Measurements from ENCODE around the gene MLXIP.
A peak's percentile ranks its signal among the peaks of the same experiment; 100 is the strongest.

Gene MLXIP

DNA sequence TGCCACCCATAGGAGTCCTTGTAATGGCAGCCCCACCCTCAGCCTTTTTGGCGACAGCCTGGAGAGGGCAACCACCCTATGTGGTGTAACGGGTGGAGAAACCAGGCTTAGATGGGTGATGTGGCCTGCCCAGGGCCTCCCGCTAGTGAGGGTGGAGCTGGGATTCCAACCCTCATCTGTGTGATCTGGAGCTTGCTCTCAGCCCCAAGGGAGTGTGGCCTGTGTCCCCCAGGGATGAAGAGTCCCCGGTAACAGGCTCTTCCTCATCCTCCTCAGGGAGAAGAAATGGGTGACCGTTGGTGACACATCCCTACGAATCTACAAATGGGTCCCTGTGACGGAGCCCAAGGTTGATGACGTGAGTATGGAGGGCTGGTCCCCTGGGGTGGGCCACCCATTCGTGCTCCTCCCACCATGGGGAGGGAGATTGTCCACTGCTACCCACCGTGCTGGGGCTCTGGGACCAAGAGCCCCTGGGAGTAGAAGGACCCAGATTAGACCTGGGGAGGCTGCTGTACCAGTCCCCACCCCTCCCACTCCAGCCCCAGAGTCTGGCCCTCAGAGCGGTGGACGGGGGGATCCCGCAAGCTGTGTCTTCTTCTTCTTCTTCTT is 48.0 kb upstream of the MLXIP start:
- Histone ChIP-seq H3F3A (ENCODE audit: insufficient read depth, low read length) (no peaks in the 10 kb centered on the region), H3K4me3 (ENCODE audit: low read length) (no peak overlapping the region), H3K36me3 (replicated peaks; ENCODE audit: insufficient read depth, low read length) (no peaks in the 10 kb centered on the region), H3K27ac (ENCODE audit: low read length) (no peak overlapping the region), H3K79me2 (ENCODE audit: low read length) (no peaks in the 10 kb centered on the region), H3K4me2 (ENCODE audit: low read depth, low read length) (no peak overlapping the region), H3K9ac (ENCODE audit: low read length) (no peak overlapping the region), H3K27me3 (replicated peaks; ENCODE audit: insufficient read depth, low read length) (no peaks in the 10 kb centered on the region), H2AFZ (ENCODE audit: low read length) (no peak overlapping the region), H3K4me1 (ENCODE audit: low read length) (no peaks in the 10 kb centered on the region), H3K9me3 (replicated peaks; ENCODE audit: insufficient read depth, low read length) (no peaks in the 10 kb centered on the region), H3K9me2 (replicated peaks; ENCODE audit: insufficient read depth, low read length) (no peaks in the 10 kb centered on the region), H4K20me1 (ENCODE audit: insufficient read depth, low read length) (no peaks in the 10 kb centered on the region)
- no peak for TF ChIP-seq EZH2 (optimal IDR thresholded peaks at IDR 0.05; ENCODE audit: low read depth, low read length)
- no peak for TF ChIP-seq EZH2phosphoT487 (IDR thresholded peaks at IDR 0.05; ENCODE audit: low read length)
- TF ChIP-seq CTCF (IDR thresholded peaks at IDR 0.05; ENCODE audit: low read length), result no peak
- DNase-seq, result no peak

DNA sequence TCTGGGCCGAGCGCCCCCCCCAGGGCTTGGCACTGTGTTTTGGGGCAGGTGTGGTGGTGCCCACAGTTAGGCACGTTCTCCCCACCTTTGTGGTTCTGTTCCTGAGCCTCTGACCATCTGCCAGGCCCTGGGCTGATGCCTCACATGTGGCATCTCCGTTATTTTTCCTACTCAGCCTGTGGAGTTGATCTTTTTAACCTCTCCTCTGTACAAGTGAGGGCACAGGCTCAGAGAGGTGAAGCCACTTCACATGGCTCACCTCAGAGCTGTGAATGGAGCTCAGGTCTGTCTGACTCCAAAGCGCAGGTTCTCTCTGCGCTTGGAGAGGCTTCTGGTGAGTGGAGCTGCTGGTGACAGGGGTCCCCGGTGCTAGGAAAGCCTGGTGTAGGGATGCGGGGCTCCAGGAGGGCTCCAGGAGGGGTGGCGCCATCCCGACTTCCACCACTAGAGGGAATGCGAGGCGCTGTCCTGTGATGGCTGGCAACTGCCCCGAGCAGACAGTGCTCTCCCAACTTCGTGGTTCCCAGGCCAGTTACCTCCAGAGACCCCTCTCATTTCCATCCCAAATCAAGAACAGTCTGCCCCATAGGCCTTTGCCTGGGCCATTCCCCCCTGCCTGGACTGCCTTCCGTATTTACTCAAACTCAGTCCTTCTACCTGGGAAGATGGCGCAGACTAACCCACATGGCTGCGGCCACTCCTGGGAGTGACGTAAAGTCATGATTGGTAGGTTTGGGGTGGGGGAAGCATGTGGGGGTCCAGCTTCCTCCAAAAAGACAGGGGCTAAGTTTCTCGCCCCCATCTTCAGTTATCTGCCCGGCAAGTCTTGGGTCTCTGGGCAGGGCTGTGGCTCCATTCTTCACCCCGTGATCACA is 47.0 kb upstream of the MLXIP start:
- H3K4me1 ChIP-seq (ENCODE audit: low read length), result no peaks in the 10 kb centered on the region
- peak; percentile 12 for DNase-seq
- no peak overlapping the region for H2AFZ ChIP-seq (ENCODE audit: low read length)
- H3K27ac ChIP-seq (ENCODE audit: low read length), result no peak overlapping the region
- H3F3A ChIP-seq (ENCODE audit: insufficient read depth, low read length), result no peaks in the 10 kb centered on the region
- H3K36me3 ChIP-seq (replicated peaks; ENCODE audit: insufficient read depth, low read length), result no peaks in the 10 kb centered on the region
- no peak overlapping the region for H3K4me2 ChIP-seq (ENCODE audit: low read depth, low read length)
- H3K27me3 ChIP-seq (replicated peaks; ENCODE audit: insufficient read depth, low read length), result no peaks in the 10 kb centered on the region
- no peak overlapping the region for H3K9ac ChIP-seq (ENCODE audit: low read length)
- H3K4me3 ChIP-seq (ENCODE audit: low read length), result no peak overlapping the region
- H3K79me2 ChIP-seq (ENCODE audit: low read length), result no peaks in the 10 kb centered on the region
- H3K9me3 ChIP-seq (replicated peaks; ENCODE audit: insufficient read depth, low read length), result no peaks in the 10 kb centered on the region
- TF ChIP-seq EZH2phosphoT487 (IDR thresholded peaks at IDR 0.05; ENCODE audit: low read length), result no peak
- TF ChIP-seq EZH2 (optimal IDR thresholded peaks at IDR 0.05; ENCODE audit: low read depth, low read length), result no peak
- peak; percentile 41 for TF ChIP-seq CTCF (IDR thresholded peaks at IDR 0.05; ENCODE audit: low read length)
- H3K9me2 ChIP-seq (replicated peaks; ENCODE audit: insufficient read depth, low read length), result no peaks in the 10 kb centered on the region
- no peaks in the 10 kb centered on the region for H4K20me1 ChIP-seq (ENCODE audit: insufficient read depth, low read length)

DNA sequence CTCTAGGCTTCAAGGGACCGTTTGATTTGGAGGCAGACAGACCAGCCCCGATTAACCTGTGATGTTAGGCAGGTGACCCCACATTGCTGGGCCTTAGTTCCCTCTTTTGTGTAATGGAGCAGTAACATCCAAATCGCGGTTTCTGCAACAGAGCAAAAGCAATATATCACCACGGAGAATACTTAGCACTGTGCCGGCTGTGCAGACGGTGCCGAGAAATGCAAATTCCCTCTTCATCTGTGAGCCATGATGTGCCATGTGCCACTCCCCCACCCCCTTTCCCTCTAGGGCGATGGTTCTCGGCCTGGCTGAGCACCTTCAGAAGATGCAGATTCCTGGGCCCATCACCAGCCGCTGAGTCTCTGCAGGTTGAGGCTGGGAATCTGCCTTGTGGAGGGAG is 46.0 kb upstream of the MLXIP start:
- no peaks in the 10 kb centered on the region for H3K9me2 ChIP-seq (replicated peaks; ENCODE audit: insufficient read depth, low read length)
- no peaks in the 10 kb centered on the region for H3K79me2 ChIP-seq (ENCODE audit: low read length)
- no peak for DNase-seq
- TF ChIP-seq EZH2 (optimal IDR thresholded peaks at IDR 0.05; ENCODE audit: low read depth, low read length) (no peak), CTCF (IDR thresholded peaks at IDR 0.05; ENCODE audit: low read length) (no peak)
- H3K27me3 ChIP-seq (replicated peaks; ENCODE audit: insufficient read depth, low read length), result no peaks in the 10 kb centered on the region
- no peaks in the 10 kb centered on the region for H3K9me3 ChIP-seq (replicated peaks; ENCODE audit: insufficient read depth, low read length)
- no peaks in the 10 kb centered on the region for H3K36me3 ChIP-seq (replicated peaks; ENCODE audit: insufficient read depth, low read length)
- no peak overlapping the region for H3K27ac ChIP-seq (ENCODE audit: low read length)
- H2AFZ ChIP-seq (ENCODE audit: low read length), result no peak overlapping the region
- no peak overlapping the region for H3K4me2 ChIP-seq (ENCODE audit: low read depth, low read length)
- no peak overlapping the region for H3K9ac ChIP-seq (ENCODE audit: low read length)
- H4K20me1 ChIP-seq (ENCODE audit: insufficient read depth, low read length), result no peaks in the 10 kb centered on the region
- no peaks in the 10 kb centered on the region for H3K4me1 ChIP-seq (ENCODE audit: low read length)
- H3K4me3 ChIP-seq (ENCODE audit: low read length), result no peak overlapping the region
- H3F3A ChIP-seq (ENCODE audit: insufficient read depth, low read length), result no peaks in the 10 kb centered on the region

Data from MM.1S (cell line).